Pulmonary artery endothelial cell (primary cell): ENCODE measurements around the gene GGACT. TPM values are rescaled to one million over a fixed set of nuclear protein-coding genes. Genes with fewer than 3 reads are reported as not detected.

Experiments
- total RNA-seq: library from RNA; depleted of rRNA; stranded (reverse); fragments of >200 nt; gene quantifications from 2 replicates; pipeline ENCODE4 v1.2.3, GENCODE V29; 2014

Gene GGACT
- total RNA-seq, 1 donor from 2014 or later = 7.6 TPM

Other genes starting within 250 kb of the GGACT start
- 31.1 and 44.8 TPM in 2 replicates for gene TMTC4, start 86.0 kb upstream of the GGACT start, total RNA-seq